Stimulated activated CD4-positive, alpha-beta T cell treated with anti-CD3 and anti-CD28 coated beads, Interleukin-15, amount 100 ng/mL, for 24 hours (primary cell): Measurements from ENCODE around the gene AAK1.
"Not testable (repeated sequence)": the region's sequence is repeated elsewhere in the genome, so short reads cannot be mapped to it uniquely, and the experiment has no call there.

Source experiments
- DNase-seq: peaks from one replicate; pipeline ENCODE4 v3.0.0-alpha.2; 2020

AAK1 gene

GRCh38 chr2:69436596-69436937 lies 207.0 kb downstream of the AAK1 start:
- no peak for DNase-seq

DNA sequence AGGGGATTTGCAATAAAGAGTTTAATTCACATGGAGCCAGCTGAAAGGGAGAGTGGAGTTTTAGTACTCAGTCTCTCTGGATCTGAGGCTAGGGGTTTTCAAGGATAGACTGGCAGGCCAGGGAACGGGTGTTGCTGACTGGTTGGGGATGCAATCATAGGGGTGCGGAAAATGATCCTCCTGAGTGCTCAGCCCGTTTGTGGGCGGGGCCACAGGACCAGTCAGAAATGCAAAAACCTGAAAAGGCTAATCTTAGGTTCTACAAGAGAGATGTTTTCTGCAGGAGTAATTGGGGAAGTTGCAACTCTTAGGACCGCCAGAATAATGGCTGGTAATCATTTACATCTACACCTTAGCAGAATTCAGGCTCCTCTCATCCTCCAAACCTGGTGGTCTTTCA lies 208.8 kb downstream of the AAK1 start:
- DNase-seq: no peak

DNA sequence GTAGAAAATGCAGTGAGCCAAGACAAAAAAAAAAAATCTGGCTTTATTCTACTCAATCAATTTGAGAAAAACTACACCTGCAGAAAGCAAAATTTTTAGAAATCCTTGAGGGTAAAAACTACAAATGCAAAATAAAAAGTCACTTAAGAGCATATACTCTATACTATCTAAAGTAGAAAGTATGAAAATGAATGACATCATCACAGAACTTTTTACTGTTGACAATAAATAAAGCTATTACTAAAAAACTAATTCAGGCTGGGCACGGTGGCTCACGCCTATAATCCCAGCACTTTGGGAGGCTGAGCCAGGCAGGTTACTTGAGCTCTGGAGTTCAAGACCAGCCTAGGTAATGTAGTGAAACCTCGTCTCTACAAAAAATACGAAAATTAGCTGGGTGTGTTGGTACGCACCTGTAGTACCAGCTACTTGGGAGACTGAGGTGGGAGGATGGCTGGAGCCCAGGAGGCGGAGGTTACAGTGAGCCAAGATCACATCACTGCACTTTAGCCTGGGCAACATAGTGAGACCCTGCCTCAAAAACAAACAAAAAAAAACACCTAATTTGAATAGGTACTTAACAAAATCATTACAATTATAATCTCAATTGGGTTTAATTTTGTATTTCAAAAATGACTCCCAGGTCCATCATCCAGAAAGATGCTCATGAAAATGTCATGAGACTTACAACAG lies 213.9 kb downstream of the AAK1 start:
- DNase-seq: no peak

DNA sequence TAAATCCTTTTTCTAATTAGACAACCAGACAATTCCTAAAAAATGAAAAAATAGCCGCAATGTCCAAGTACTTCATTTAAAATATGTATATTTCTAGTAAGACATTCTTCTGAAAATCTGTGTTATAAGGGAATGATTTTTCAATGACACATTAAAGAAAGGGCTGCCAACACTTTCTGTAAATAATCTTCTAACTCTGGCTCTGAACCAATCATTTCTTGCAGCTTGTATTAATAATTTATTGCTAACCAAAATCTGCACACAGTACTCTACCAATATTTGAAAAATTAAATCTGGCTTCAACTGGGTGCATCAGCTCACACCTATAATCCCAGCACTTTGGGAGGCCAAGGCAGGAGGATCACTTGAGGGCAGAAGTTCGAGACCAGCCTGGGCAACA lies 214.6 kb downstream of the AAK1 start:
- no peak for DNase-seq

GRCh38 chr2:69424419-69424818 lies 219.1 kb downstream of the AAK1 start:
- DNase-seq: no peak

DNA sequence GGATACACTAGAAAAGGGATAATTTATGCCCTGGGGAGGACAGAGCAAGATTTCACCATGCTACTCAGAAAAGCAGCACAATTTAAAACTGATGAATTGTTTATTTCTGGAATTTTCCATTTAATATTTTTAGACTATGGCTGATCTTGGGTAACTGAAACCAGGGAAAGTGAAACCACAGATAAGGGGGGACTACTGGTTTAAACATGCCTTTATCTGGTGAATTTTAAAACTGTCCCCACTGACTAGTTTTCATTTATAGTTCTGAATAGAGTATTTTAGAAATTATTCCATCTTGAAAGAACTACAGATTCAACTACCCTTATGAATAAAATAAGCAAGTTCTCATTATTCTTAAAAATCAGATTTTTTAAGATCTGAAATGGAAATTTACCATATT lies 221.3 kb downstream of the AAK1 start:
- no peak for DNase-seq

DNA sequence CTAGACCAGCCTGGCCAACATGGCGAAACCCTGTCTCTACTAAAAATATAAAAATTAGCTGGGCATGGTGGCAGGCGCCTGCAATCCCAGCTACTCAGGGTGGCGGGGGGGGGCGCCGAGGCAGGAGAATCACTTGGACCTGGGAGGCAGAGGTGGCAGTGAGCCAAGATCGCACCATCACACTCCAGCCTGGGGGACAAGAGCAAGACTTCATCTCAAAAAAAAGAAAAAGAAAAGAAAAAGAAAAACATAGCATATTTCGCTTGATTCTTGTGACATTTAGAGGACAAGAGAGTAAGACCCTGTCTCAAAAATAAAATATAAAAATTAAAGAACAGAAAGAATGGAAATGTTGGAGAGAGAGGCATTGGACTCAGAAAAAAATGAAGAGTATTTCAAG lies 224.4 kb downstream of the AAK1 start:
- DNase-seq: not testable (repeated sequence)

DNA sequence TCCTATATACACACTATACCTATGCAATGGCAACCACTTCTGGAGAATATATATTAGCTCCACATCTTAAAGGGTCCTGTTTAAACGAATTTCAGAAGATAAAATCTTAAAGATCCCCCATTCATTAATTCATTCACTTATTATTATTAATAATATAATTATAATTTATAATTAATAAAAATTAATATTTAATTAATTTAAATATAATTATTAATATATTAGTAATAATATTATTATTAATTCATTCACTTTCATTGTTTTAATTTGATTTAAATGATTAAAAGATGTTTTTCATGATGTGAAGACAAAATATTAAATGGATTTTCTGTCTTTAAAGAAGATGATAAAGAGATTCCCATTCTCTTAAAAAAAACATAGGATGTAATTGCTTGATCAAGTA lies 227.4 kb downstream of the AAK1 start:
- DNase-seq: no peak
